ENCODE results near the gene TBCK. TPM values are rescaled to one million over a fixed set of nuclear protein-coding genes. Genes with fewer than 3 reads are reported as not detected.

The TBCK gene
- total RNA-seq, 1 experiment from 2014 or later: 22.3 TPM

- H4K20me1 ChIP-seq (ENCODE audit: insufficient read depth): no peaks in the 10 kb centered on the region
- intact Hi-C loops (cut with micrococcal nuclease): no loop called here
- no peak for TF ChIP-seq POLR2AphosphoS5 (IDR thresholded peaks at IDR 0.05; ENCODE audit: low read depth, low read length)
- no peak for TF ChIP-seq REST (IDR thresholded peaks at IDR 0.05; ENCODE audit: low read depth)
- no peak for TF ChIP-seq EZH2 (IDR thresholded peaks at IDR 0.05)
- TF ChIP-seq ATF3 (IDR thresholded peaks at IDR 0.05): no peak
- no peak for TF ChIP-seq ZBTB33 (IDR thresholded peaks at IDR 0.05; ENCODE audit: extremely low read depth, insufficient replicate concordance, low read length)
- no peak for TF ChIP-seq CTCF (IDR thresholded peaks at IDR 0.05 in 2 of 3, conservative IDR thresholded peaks at IDR 0.05 in 1 of 3; ENCODE audit: borderline replicate concordance in 1 of 3, insufficient read depth in 1 of 3, low read depth in 2 of 3, low read length in 2 of 3)
- no peak for TF ChIP-seq SP1 (IDR thresholded peaks at IDR 0.05; ENCODE audit: low read depth)
- no peak for TF ChIP-seq SRF (IDR thresholded peaks at IDR 0.05; ENCODE audit: low read depth)
- no peak for TF ChIP-seq TCF7L2 (IDR thresholded peaks at IDR 0.05; ENCODE audit: borderline replicate concordance, extremely low read depth, insufficient read depth, insufficient read length)
- no peak for TF ChIP-seq EGR1 (IDR thresholded peaks at IDR 0.05; ENCODE audit: low read depth)
- no peak for TF ChIP-seq ZFX (IDR thresholded peaks at IDR 0.05)
- no peak for TF ChIP-seq POLR2A (IDR thresholded peaks at IDR 0.05; ENCODE audit: borderline replicate concordance, extremely low read depth, insufficient read depth, insufficient read length)
- no peak for TF ChIP-seq CEBPB (IDR thresholded peaks at IDR 0.05; ENCODE audit: low read depth)
- TF ChIP-seq FOSL1 (IDR thresholded peaks at IDR 0.05; ENCODE audit: low read depth): no peak
- no peak for TF ChIP-seq CBX3 (IDR thresholded peaks at IDR 0.05; ENCODE audit: low read depth)
- TF ChIP-seq EZH2phosphoT487 (IDR thresholded peaks at IDR 0.05; ENCODE audit: borderline replicate concordance): no peak
- TF ChIP-seq YY1 (IDR thresholded peaks at IDR 0.05; ENCODE audit: extremely low read depth, insufficient replicate concordance, low read depth, low read length): no peak
- no peak for ATAC-seq
- no peaks in the 10 kb centered on the region for H3K36me3 ChIP-seq (ENCODE audit: control insufficient read depth in 1 of 2, insufficient read depth in 2 of 2, low read length in 2 of 2)
- no peaks in the 10 kb centered on the region for H3K9me2 ChIP-seq (ENCODE audit: insufficient read depth)
- no TSS peak for BruUV-seq (replicated peaks)
- H3K4me1 ChIP-seq (ENCODE audit: control insufficient read depth in 1 of 2, insufficient read depth in 2 of 2, low read length in 2 of 2): no peaks in the 10 kb centered on the region
- H3K4me2 ChIP-seq (ENCODE audit: low read length): no peak overlapping the region
- ChIA-PET RAD21 (ENCODE audit: low non-redundant PET in 1 of 2, low total read pairs in 2 of 2, uncharacterized antibody in 2 of 2, unreplicated experiment in 2 of 2) (no interaction called here), POLR2A (no interaction called here), CTCF (no interaction called here)
- H3K27ac ChIP-seq (ENCODE audit: low read depth, low read length): no peak overlapping the region
- no peak overlapping the region for H2AFZ ChIP-seq (ENCODE audit: low read depth, low read length, poor library complexity, severe bottlenecking)
- no peaks in the 10 kb centered on the region for H3K79me2 ChIP-seq (ENCODE audit: insufficient read depth, low read length)
- no peak overlapping the region for H3K9ac ChIP-seq (ENCODE audit: low read length)
- no peaks in the 10 kb centered on the region for H3K27me3 ChIP-seq (ENCODE audit: insufficient read depth, low read length)
- H3K9me3 ChIP-seq (ENCODE audit: control insufficient read depth in 1 of 2, insufficient read depth in 1 of 2, low read depth in 1 of 2, low read length in 2 of 2): no peaks in the 10 kb centered on the region
- no peak for DNase-seq (ENCODE audit: low read depth, low spot score)
- H3K4me3 ChIP-seq (replicated peaks in 1 of 2; ENCODE audit: low read depth in 1 of 2, low read length in 2 of 2): no peak overlapping the region
Observed at GRCh38 chr4:106079616-106080015, 236.4 kb downstream of the TBCK start.
